ENCODE results near the gene MIPOL1.

DNA sequence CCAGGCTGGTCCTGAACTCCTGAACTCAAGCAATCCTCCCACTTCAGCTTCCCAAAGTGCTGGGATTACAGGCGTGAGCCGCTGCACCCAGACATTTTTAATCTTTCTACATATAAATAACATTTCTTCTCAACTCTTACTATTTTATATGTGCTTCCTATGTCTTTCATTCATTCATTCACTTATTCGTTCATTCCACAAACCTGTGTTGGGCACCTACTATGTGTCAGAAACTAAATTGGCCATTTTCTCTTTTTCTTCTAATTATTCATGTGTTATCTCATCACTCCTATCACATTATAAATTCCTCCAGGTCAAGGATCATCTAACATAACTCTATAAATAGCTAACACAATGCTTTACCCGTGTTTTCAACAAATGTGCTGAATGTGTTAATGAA is 373.7 kb downstream of the MIPOL1 start:
- TF ChIP-seq, protein P1, sequence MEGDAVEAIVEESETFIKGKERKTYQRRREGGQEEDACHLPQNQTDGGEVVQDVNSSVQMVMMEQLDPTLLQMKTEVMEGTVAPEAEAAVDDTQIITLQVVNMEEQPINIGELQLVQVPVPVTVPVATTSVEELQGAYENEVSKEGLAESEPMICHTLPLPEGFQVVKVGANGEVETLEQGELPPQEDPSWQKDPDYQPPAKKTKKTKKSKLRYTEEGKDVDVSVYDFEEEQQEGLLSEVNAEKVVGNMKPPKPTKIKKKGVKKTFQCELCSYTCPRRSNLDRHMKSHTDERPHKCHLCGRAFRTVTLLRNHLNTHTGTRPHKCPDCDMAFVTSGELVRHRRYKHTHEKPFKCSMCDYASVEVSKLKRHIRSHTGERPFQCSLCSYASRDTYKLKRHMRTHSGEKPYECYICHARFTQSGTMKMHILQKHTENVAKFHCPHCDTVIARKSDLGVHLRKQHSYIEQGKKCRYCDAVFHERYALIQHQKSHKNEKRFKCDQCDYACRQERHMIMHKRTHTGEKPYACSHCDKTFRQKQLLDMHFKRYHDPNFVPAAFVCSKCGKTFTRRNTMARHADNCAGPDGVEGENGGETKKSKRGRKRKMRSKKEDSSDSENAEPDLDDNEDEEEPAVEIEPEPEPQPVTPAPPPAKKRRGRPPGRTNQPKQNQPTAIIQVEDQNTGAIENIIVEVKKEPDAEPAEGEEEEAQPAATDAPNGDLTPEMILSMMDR (IDR thresholded peaks at IDR 0.05): no peak
- no peak for TF ChIP-seq POLR2A (IDR thresholded peaks at IDR 0.05)
- no peak for TF ChIP-seq POLR2AphosphoS5 (IDR thresholded peaks at IDR 0.05)
